OCI-LY7 (cell line): ENCODE data around the gene SSU72. TPM values are rescaled to one million over a fixed set of nuclear protein-coding genes. Genes with fewer than 3 reads are reported as not detected.

ENCODE experiments used
- BruUV-seq: library from RNA; stranded (reverse); fragments of 400-500 nt; replicated peaks from 2 replicates; lab custom pipeline; 2021; lab: Mats Ljungman, UMichigan
- CTCF ChIA-PET: fragments of 300-600 bp; sonication (Branson Sonifier 250); formaldehyde crosslinking; loops from one replicate; lab custom pipeline; 2022; ENCODE audit warnings: antibody characterized with exemption; ENCODE audit not compliant: unreplicated experiment; lab: Charles Lee
- POLR2A ChIA-PET: fragments of 300-600 bp; sonication (Branson Sonifier 250); formaldehyde crosslinking; loops from one replicate; lab custom pipeline; 2022; ENCODE audit warnings: antibody characterized with exemption; lab: Charles Lee
- DNase-seq: peaks from one replicate; pipeline ENCODE4 v3.0.0-alpha.2; 2015; ENCODE audit warnings: low spot score
- H2AFZ ChIP-seq: fragments of 200-600 bp; sonication (generic), shearing (Covaris generic); 2 replicates; pipeline ENCODE4 v1.6.1; 2014; ENCODE audit warnings: mild to moderate bottlenecking, antibody characterized with exemption, low read length, moderate library complexity
- H3K27ac ChIP-seq: fragments of 200-600 bp; sonication (generic); 2 replicates; pipeline ENCODE4 v1.5.1; 2014; ENCODE audit warnings: mixed run types, low read depth, mild to moderate bottlenecking, moderate library complexity, low read length, inconsistent platforms; ENCODE audit not compliant: poor library complexity, severe bottlenecking
- H3K36me3 ChIP-seq: fragments of 200-600 bp; sonication (generic); 2 replicates; pipeline ENCODE4 v1.6.1; 2014; ENCODE audit warnings: mild to moderate bottlenecking, antibody characterized with exemption, low read length, moderate library complexity, mixed read lengths; ENCODE audit not compliant: insufficient read depth
- H3K4me1 ChIP-seq: fragments of 200-600 bp; sonication (generic); 2 replicates; pipeline ENCODE4 v1.5.1; 2014; ENCODE audit warnings: mild to moderate bottlenecking, low read length; ENCODE audit not compliant: insufficient read depth, poor library complexity, severe bottlenecking
- H3K4me2 ChIP-seq: fragments of 200-600 bp; sonication (generic); 2 replicates; pipeline ENCODE4 v1.6.1; 2014; ENCODE audit warnings: mild to moderate bottlenecking, low read length
- H3K4me3 ChIP-seq: fragments of 200-600 bp; sonication (generic); 2 replicates; pipeline ENCODE4 v1.5.1; 2014; ENCODE audit warnings: mild to moderate bottlenecking, low read depth, low read length; ENCODE audit not compliant: poor library complexity, severe bottlenecking
- H3K79me2 ChIP-seq: fragments of 200-600 bp; sonication (generic); 2 replicates; pipeline ENCODE4 v1.6.1; 2016; ENCODE audit warnings: low read depth, mild to moderate bottlenecking, low read length, moderate library complexity, mixed read lengths; ENCODE audit not compliant: insufficient read depth
- H3K9me2 ChIP-seq: fragments of 200-600 bp; sonication (generic); 2 replicates; pipeline ENCODE4 v1.6.1; 2016; ENCODE audit warnings: mild to moderate bottlenecking, low read length, mixed read lengths; ENCODE audit not compliant: insufficient read depth
- H3K9me3 ChIP-seq: fragments of 200-600 bp; sonication (generic); 2 replicates; pipeline ENCODE4 v1.6.1; 2014; ENCODE audit warnings: mild to moderate bottlenecking, mixed run types, low read length, mixed read lengths
- H4K20me1 ChIP-seq: fragments of 200-600 bp; sonication (generic); 2 replicates; pipeline ENCODE4 v1.6.1; 2014; ENCODE audit warnings: mild to moderate bottlenecking, antibody characterized with exemption, low read length, moderate library complexity, mixed read lengths; ENCODE audit not compliant: insufficient read depth
- EZH2phosphoT487 ChIP-seq: fragments of 200-600 bp; sonication (generic); IDR thresholded peaks from 2 replicates; pipeline ENCODE4 v1.6.1; 2018; ENCODE audit warnings: low read depth, borderline replicate concordance, mild to moderate bottlenecking, mixed run types, antibody characterized with exemption, low read length, moderate library complexity, mixed read lengths
- intact Hi-C: fragments of 100-400 bp; cut with micrococcal nuclease; formaldehyde crosslinking; loops from one replicate; pipeline ENCODE4 v1.10.0; 2022; ENCODE audit not compliant: unreplicated experiment
- total RNA-seq, 2 experiments: library from RNA; depleted of rRNA in 1 of 2; stranded (reverse); fragments of >200 nt in 1 of 2; shearing (Covaris generic) in 1 of 2; gene quantifications; 2 replicates each; pipeline ENCODE4 v1.2.3, GENCODE V29; 2014 to 2022
- TF ChIP-seq, protein P1 (sequence below): fragments of 200-600 bp; sonication (generic); conservative IDR thresholded peaks from 2 replicates; pipeline ENCODE4 v1.5.1; 2014; ENCODE audit warnings: mild to moderate bottlenecking, antibody characterized with exemption, low read length, moderate library complexity, mixed read lengths

Gene SSU72
- total RNA-seq, 2 experiments from 2014 or later = 97.7 to 149 TPM

DNA sequence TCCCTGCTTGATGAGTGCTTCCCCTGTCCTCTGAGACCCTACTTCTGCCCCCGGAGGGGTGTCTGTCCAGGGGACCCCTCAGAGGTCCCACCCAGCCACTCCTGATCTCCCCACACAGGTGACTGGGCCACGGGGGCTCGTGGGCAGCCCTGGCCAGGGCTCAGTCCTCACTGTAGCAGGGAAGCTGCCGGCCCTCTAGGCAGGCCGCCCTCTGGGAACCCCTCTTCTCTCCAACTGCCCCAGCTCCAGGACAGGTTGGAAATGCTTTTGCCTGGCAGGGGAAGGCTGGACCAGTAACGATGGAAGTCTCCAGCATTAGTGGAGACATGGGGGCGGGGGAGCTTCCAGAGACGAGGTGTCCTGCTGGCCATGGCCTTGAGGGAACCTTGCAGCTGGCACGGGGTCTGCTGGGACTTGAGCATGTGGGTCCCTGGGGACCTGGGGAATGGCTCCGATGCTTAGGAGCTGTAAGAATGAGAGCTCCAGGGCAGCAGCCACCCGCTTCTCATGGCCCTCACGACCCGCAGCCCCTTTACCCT lies 28.4 kb upstream of the SSU72 start:
- CTCF ChIA-PET = no interaction called here

DNA sequence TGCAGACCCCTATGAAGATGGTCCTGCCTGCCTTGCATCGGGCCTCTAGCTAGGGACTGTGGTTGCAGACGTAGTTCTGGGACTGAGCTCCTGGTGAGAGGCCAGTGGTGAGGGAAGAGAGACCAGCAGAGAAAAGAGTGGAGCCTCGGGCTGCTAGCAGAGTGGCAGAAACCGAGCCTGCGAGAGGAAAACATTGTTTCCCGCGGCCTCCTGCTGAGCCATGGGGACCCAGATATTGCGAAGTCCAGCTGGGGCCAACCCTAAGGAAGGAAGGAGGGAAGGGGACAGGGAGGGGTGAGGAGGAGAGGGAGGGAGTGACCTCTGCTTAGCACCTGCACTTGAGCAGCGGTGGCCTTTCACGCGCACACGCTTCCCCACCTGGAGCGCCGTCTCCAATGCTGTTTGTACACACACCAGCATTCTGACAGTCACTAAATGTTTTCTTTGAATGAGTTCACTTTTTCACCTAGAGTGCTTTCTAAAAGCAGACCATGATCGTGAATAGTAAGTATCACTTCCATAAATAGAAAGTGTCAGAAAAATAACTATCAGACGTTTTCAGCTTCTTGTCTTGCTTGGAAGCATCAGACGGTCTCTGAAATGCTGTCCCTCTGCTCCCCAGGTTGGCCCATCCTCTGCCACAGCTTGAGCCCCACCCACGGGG lies 27.8 kb upstream of the SSU72 start:
- Histone ChIP-seq H3K9me3 (no peaks in the 10 kb centered on the region), H2AFZ (no peak overlapping the region), H3K4me1 (peaks cover 18% of the 10 kb centered on the region), H3K4me2 (no peak overlapping the region), H3K79me2 (no peaks in the 10 kb centered on the region), H4K20me1 (no peaks in the 10 kb centered on the region), H3K9me2 (no peaks in the 10 kb centered on the region), H3K27ac (no peak overlapping the region), H3K36me3 (no peaks in the 10 kb centered on the region), H3K4me3 (no peak overlapping the region)
- no TSS peak for BruUV-seq
- ChIA-PET CTCF (no interaction called here), POLR2A (interaction anchor here (0.6 to 1.2 kb wide), 2 partner anchors 12 to 137 kb away, joined by 3 to 4 read pairs; no protein-coding TSS in a partner anchor)
- TF ChIP-seq, protein P1, sequence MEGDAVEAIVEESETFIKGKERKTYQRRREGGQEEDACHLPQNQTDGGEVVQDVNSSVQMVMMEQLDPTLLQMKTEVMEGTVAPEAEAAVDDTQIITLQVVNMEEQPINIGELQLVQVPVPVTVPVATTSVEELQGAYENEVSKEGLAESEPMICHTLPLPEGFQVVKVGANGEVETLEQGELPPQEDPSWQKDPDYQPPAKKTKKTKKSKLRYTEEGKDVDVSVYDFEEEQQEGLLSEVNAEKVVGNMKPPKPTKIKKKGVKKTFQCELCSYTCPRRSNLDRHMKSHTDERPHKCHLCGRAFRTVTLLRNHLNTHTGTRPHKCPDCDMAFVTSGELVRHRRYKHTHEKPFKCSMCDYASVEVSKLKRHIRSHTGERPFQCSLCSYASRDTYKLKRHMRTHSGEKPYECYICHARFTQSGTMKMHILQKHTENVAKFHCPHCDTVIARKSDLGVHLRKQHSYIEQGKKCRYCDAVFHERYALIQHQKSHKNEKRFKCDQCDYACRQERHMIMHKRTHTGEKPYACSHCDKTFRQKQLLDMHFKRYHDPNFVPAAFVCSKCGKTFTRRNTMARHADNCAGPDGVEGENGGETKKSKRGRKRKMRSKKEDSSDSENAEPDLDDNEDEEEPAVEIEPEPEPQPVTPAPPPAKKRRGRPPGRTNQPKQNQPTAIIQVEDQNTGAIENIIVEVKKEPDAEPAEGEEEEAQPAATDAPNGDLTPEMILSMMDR = no peak
- no peak for TF ChIP-seq EZH2phosphoT487
- DNase-seq = no peak
- intact Hi-C loops = no loop called here

More for the DNA sequence above, 28.4 kb upstream of the SSU72 start:
- DNase-seq = no peak
- intact Hi-C loops = no loop called here
- Histone ChIP-seq H3K9me3 (no peaks in the 10 kb centered on the region), H3K27ac (no peak overlapping the region), H3K9me2 (no peaks in the 10 kb centered on the region), H3K4me3 (no peak overlapping the region), H2AFZ (no peak overlapping the region), H3K4me1 (peaks cover 21% of the 10 kb centered on the region), H3K79me2 (no peaks in the 10 kb centered on the region), H4K20me1 (no peaks in the 10 kb centered on the region), H3K4me2 (no peak overlapping the region), H3K36me3 (no peaks in the 10 kb centered on the region)
- TF ChIP-seq EZH2phosphoT487 = no peak
- TF ChIP-seq, protein P1 = no peak
- POLR2A ChIA-PET = interaction anchor here (1.2 kb wide), 1 partner anchor 12 kb away, joined by 3 read pairs; no protein-coding TSS in a partner anchor
- BruUV-seq = no TSS peak
